BJ (cell line): ENCODE data around the gene APOA1. TPM values are rescaled to one million over a fixed set of nuclear protein-coding genes. Genes with fewer than 3 reads are reported as not detected.

Experiments used
- CTCF ChIA-PET: fragments of 350-600 bp; formaldehyde crosslinking; extraction: SDS; loops from one replicate; lab custom pipeline; 2021; ENCODE audit warnings: antibody characterized with exemption, inconsistent platforms; lab: Yijun Ruan, JAX
- POLR2A ChIA-PET: fragments of 300-600 bp; sonication (Branson Sonifier 250); formaldehyde crosslinking; extraction: SDS; loops from one replicate; lab custom pipeline; 2021; ENCODE audit warnings: antibody characterized with exemption; lab: Charles Lee
- DNase-seq: peaks from one replicate; pipeline ENCODE4 v3.0.0-alpha.2; 2011; ENCODE audit warnings: low read depth
- H3K27me3 ChIP-seq: 2 replicates; pipeline ENCODE4 v1.6.0; 2011; ENCODE audit warnings: low read length; ENCODE audit not compliant: control insufficient read depth, insufficient read depth
- H3K36me3 ChIP-seq: 2 replicates; pipeline ENCODE4 v1.5.1; 2011; ENCODE audit warnings: low read length; ENCODE audit not compliant: control insufficient read depth, insufficient read depth
- H3K4me3 ChIP-seq: 2 replicates; pipeline ENCODE4 v1.5.1; 2011; ENCODE audit warnings: low read depth, mild to moderate bottlenecking, control low read depth, low read length
- CTCF ChIP-seq: IDR thresholded peaks from 2 replicates; pipeline ENCODE4 v1.5.1; 2011; ENCODE audit warnings: low read depth, mild to moderate bottlenecking, control low read depth, inconsistent platforms, low read length, moderate library complexity; ENCODE audit not compliant: insufficient read depth
- polyA plus RNA-seq: library from polyadenylated mRNA; depleted of rRNA; stranded (reverse); fragments of >200 nt; gene quantifications from 2 replicates; pipeline ENCODE4 v1.2.3, GENCODE V29; 2011

The APOA1 gene
- polyA plus RNA-seq, 1 experiment: not detected

- ChIA-PET POLR2A (no interaction called here), CTCF (interaction anchor here (2.0 to 2.1 kb wide), 2 partner anchors 10 to 59 kb away, joined by 5 to 9 read pairs; partner anchors contain the start of gene APOA5)
- no peak for TF ChIP-seq CTCF
- H3K4me3 ChIP-seq: no peak overlapping the region
- no peak for DNase-seq
- no peaks in the 10 kb centered on the region for H3K27me3 ChIP-seq
- H3K36me3 ChIP-seq: peaks cover 13% of the 10 kb centered on the region
Observed at GRCh38 chr11:116849486-116849885, 12.1 kb upstream of the APOA1 start.

- no peak for TF ChIP-seq CTCF
- ChIA-PET CTCF (interaction anchor here (2.0 to 2.4 kb wide), 3 partner anchors 9 to 257 kb away, joined by 9 to 12 read pairs (median 9); no protein-coding TSS in a partner anchor), POLR2A (no interaction called here)
- Histone ChIP-seq H3K27me3 (no peaks in the 10 kb centered on the region), H3K4me3 (no peak overlapping the region), H3K36me3 (peaks cover 13% of the 10 kb centered on the region)
- DNase-seq: no peak
Observed at GRCh38 chr11:116849060-116849459, 11.6 kb upstream of the APOA1 start.

DNA sequence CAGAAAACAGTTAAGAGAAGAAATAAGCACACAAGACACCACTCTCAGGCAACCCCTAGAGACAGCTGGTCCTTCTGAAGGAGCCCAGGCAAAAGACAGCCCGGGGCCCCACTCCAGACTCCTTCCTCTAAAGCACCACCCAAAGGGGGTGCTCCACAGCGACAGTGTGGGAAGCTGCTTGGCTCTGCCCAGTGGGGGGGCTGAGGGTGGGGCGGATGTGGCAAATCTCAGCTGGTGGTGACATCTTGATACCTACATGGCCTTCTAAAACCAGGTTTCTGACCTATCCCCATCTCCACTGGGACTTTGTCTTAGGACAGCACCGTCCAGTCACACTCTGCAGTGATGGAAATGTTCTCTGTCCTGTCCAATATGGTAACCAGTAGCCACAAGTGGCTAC, 10.2 kb upstream of the APOA1 start:
- no peak for DNase-seq
- Histone ChIP-seq H3K27me3 (no peaks in the 10 kb centered on the region), H3K36me3 (peaks cover 16% of the 10 kb centered on the region), H3K4me3 (no peak overlapping the region)
- POLR2A ChIA-PET: no interaction called here
- no peak for TF ChIP-seq CTCF
- CTCF ChIA-PET: interaction anchor here (1.3 to 2.4 kb wide), 4 partner anchors 8 to 258 kb away, joined by 5 to 12 read pairs (median 9); partner anchors contain the start of gene APOA5

DNA sequence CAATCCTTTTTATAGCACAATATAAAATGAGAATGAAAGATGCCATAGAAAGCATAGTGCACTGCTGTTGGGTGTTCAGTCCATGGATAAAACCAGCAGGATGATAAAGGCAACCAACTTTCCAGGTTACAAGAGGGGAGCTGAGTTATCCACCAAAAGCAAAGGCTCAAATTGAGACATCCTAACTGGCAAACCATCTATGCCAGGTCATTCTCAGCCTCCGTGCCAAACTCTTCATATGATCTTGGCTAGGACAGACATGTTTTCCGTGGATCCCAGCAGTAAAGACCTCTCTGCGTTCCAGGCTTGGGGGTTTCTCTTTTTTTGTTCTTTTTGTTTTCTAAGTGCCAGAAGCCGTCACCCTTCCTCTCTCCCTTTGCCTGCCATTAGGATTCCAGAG, 7.3 kb upstream of the APOA1 start:
- ChIA-PET POLR2A (no interaction called here), CTCF (interaction anchor here (2.0 kb wide), 1 partner anchor 8 kb away, joined by 7 read pairs; the partner anchor contains the start of gene APOA1)
- peaks cover 16% of the 10 kb centered on the region for H3K36me3 ChIP-seq
- no peak for TF ChIP-seq CTCF
- H3K4me3 ChIP-seq: no peak overlapping the region
- no peak for DNase-seq
- H3K27me3 ChIP-seq: no peaks in the 10 kb centered on the region

DNA sequence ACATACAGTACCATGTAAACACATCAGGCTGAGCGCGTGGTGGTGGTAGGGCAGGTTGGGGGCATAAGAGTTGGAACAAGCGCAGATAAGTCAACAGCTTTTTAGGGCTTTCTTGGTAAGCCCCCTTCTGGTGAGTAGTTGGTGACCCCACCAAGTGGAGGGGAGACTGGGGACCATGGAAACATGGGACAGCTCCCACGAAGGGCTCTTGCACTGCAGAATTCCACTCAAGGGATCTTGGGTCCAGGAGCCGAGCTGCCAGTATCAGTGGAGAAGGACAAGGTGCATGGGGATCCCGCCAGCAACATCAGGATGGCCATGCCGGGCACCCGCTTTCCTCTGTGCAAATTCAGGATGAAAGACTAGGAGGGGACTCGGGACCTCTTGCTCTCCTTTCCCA, 6.2 kb upstream of the APOA1 start:
- TF ChIP-seq CTCF: no peak
- H3K27me3 ChIP-seq: no peaks in the 10 kb centered on the region
- no peak for DNase-seq
- ChIA-PET POLR2A (no interaction called here), CTCF (interaction anchor here (0.6 to 0.7 kb wide), 2 partner anchors 165 to 255 kb away, joined by 5 read pairs; no protein-coding TSS in a partner anchor)
- no peak overlapping the region for H3K4me3 ChIP-seq
- peaks cover 16% of the 10 kb centered on the region for H3K36me3 ChIP-seq
